Endothelial cell of umbilical vein (primary cell): ENCODE results near the gene APOB. TPM values are rescaled to one million over a fixed set of nuclear protein-coding genes. Genes with fewer than 3 reads are reported as not detected.

Source experiments
- BruUV-seq: library from RNA; stranded (reverse); fragments of 400-500 nt; replicated peaks from 2 replicates; lab custom pipeline; 2021; lab: Mats Ljungman, UMichigan
- CTCF ChIA-PET: fragments of 300-600, 350-600 bp; sonication (Branson Sonifier 250); formaldehyde crosslinking; loops from one replicate; lab custom pipeline; 2021; ENCODE audit warnings: antibody characterized with exemption, inconsistent platforms; lab: Charles Lee
- POLR2A ChIA-PET: fragments of 300-600, 350-600 bp; sonication (Branson Sonifier 250); formaldehyde crosslinking; loops from one replicate; lab custom pipeline; 2021; ENCODE audit warnings: antibody characterized with exemption, inconsistent platforms; lab: Charles Lee
- DNase-seq: peaks from one replicate; pipeline ENCODE4 v3.0.0-alpha.2; 2011; ENCODE audit warnings: low read depth, low spot score
- FAIRE-seq: peaks from 2 replicates; lab custom pipeline; 2011; peaks lifted over from hg19 to GRCh38; lab: Jason Lieb, UNC
- H2AFZ ChIP-seq: 2 replicates; pipeline ENCODE4 v1.6.0; 2012; ENCODE audit warnings: low read depth, low read length, control low read depth, inconsistent platforms
- H3K27ac ChIP-seq: 2 replicates; pipeline ENCODE4 v1.5.1; 2011; ENCODE audit warnings: low read depth, mild to moderate bottlenecking, control low read depth, low read length, moderate library complexity; ENCODE audit not compliant: insufficient read depth
- H3K27me3 ChIP-seq, 2 experiments: 2 replicates each; pipeline versions ENCODE4 v1.6.0 to v1.6.1; 2011; ENCODE audit warnings: low read length in 2 of 2, mixed read lengths in 1 of 2; ENCODE audit not compliant: control insufficient read depth in 2 of 2, insufficient read depth in 2 of 2
- H3K36me3 ChIP-seq, 2 experiments: 2 replicates in 1 of 2; 3 replicates in 1 of 2; pipeline ENCODE4 v1.5.1; 2011; ENCODE audit warnings: low read length in 2 of 2, mild to moderate bottlenecking in 1 of 2, moderate library complexity in 1 of 2; ENCODE audit not compliant: control insufficient read depth in 2 of 2, insufficient read depth in 2 of 2; ENCODE audit errors: extremely low read depth in 1 of 2
- H3K4me1 ChIP-seq: 3 replicates; pipeline ENCODE4 v1.5.1; 2011; ENCODE audit warnings: mild to moderate bottlenecking, low read length; ENCODE audit not compliant: control insufficient read depth, insufficient read depth; ENCODE audit errors: extremely low read depth
- H3K4me2 ChIP-seq: 2 replicates; pipeline ENCODE4 v1.6.1; 2011; ENCODE audit warnings: low read length, control low read depth, mixed read lengths; ENCODE audit not compliant: insufficient read depth
- H3K4me3 ChIP-seq, 3 experiments: fragments of 200-600 bp in 1 of 3; sonication (generic), shearing (Covaris generic) in 1 of 3; replicated peaks in 1 of 3; 2 replicates each; pipeline ENCODE4 v1.5.1; 2011 to 2016; ENCODE audit warnings: control low read depth in 3 of 3, low read length in 3 of 3, mild to moderate bottlenecking in 2 of 3, inconsistent platforms in 1 of 3, low read depth in 1 of 3, moderate library complexity in 1 of 3; ENCODE audit not compliant: insufficient read depth in 1 of 3
- H3K79me2 ChIP-seq: 2 replicates; pipeline ENCODE4 v1.6.0; 2012; ENCODE audit warnings: low read length, inconsistent platforms; ENCODE audit not compliant: control insufficient read depth, insufficient read depth
- H3K9ac ChIP-seq: replicated peaks from 2 replicates; pipeline ENCODE3; 2011; ENCODE audit warnings: low read length, control low read depth; ENCODE audit not compliant: insufficient read depth; ENCODE audit errors: extremely low read depth
- H3K9me1 ChIP-seq: replicated peaks from 3 replicates; pipeline ENCODE4 v1.6.0; 2011; ENCODE audit warnings: mild to moderate bottlenecking, low read length; ENCODE audit not compliant: control insufficient read depth, insufficient read depth; ENCODE audit errors: extremely low read depth
- H3K9me3 ChIP-seq: replicated peaks from 2 replicates; pipeline ENCODE4 v1.5.1; 2012; ENCODE audit warnings: low read length, inconsistent platforms; ENCODE audit not compliant: control insufficient read depth, insufficient read depth
- H4K20me1 ChIP-seq: replicated peaks from 2 replicates; pipeline ENCODE3; 2011; ENCODE audit warnings: mild to moderate bottlenecking, low read length; ENCODE audit not compliant: control insufficient read depth, insufficient read depth; ENCODE audit errors: extremely low read depth
- EZH2 ChIP-seq: IDR thresholded peaks from 2 replicates; pipeline ENCODE4 v1.6.1; 2012; ENCODE audit warnings: borderline replicate concordance, low read depth, mild to moderate bottlenecking, moderate library complexity, low read length, inconsistent platforms; ENCODE audit not compliant: severe bottlenecking
- GATA2 ChIP-seq: IDR thresholded peaks from 2 replicates; pipeline ENCODE4 v1.7.0; 2011; ENCODE audit warnings: low read depth, mild to moderate bottlenecking, moderate library complexity, mixed read lengths, low read length; ENCODE audit not compliant: insufficient read length, insufficient read depth
- JUN ChIP-seq: IDR thresholded peaks from 2 replicates; pipeline ENCODE4 v1.6.1; 2011; ENCODE audit warnings: borderline replicate concordance, low read depth; ENCODE audit not compliant: insufficient read length, insufficient read depth
- MYC ChIP-seq: IDR thresholded peaks from one replicate; pipeline ENCODE4 v1.6.1; 2011; ENCODE audit warnings: mild to moderate bottlenecking, low read depth, low read length
- POLR2A ChIP-seq: IDR thresholded peaks from 2 replicates; pipeline ENCODE4 v1.6.1; 2012; ENCODE audit warnings: low read depth, mild to moderate bottlenecking, control low read depth, low read length
- dilution Hi-C: fragments of 300-500 bp; cut with MboI; formaldehyde crosslinking; loops from one replicate; pipeline ENCODE4 v1.15.0; 2019; ENCODE audit warnings: low sequenced_read_pairs; ENCODE audit not compliant: extremely low pct_ligation_motif_present
- intact Hi-C: fragments of 100-400 bp; cut with micrococcal nuclease; formaldehyde crosslinking; loops from one replicate; pipeline ENCODE4 v1.10.0; 2022
- polyA plus RNA-seq, 4 experiments: library from polyadenylated mRNA; depleted of rRNA in 3 of 4; stranded (reverse) in 3 of 4; unstranded in 1 of 4; fragments of >200 nt; gene quantifications; 2 replicates each; pipeline versions ENCODE4 v1.2.1 to v1.2.3, GENCODE V29; 2011 to 2012; ENCODE audit warnings: missing spikeins in 1 of 4
- total RNA-seq: library from RNA; stranded (reverse); gene quantifications from 2 replicates; pipeline ENCODE4 v1.2.3, GENCODE V29; 2021
- TF ChIP-seq, protein P1 (sequence below): IDR thresholded peaks from 2 replicates; pipeline ENCODE4 v1.6.1; 2011; ENCODE audit not compliant: insufficient read depth, insufficient read length

The APOB gene
- total and polyA plus RNA-seq, 2 donors (not counting 3 experiments of a cell fraction or from before 2014, with no cell fraction given) = 0.07 to 0.09 TPM

DNA sequence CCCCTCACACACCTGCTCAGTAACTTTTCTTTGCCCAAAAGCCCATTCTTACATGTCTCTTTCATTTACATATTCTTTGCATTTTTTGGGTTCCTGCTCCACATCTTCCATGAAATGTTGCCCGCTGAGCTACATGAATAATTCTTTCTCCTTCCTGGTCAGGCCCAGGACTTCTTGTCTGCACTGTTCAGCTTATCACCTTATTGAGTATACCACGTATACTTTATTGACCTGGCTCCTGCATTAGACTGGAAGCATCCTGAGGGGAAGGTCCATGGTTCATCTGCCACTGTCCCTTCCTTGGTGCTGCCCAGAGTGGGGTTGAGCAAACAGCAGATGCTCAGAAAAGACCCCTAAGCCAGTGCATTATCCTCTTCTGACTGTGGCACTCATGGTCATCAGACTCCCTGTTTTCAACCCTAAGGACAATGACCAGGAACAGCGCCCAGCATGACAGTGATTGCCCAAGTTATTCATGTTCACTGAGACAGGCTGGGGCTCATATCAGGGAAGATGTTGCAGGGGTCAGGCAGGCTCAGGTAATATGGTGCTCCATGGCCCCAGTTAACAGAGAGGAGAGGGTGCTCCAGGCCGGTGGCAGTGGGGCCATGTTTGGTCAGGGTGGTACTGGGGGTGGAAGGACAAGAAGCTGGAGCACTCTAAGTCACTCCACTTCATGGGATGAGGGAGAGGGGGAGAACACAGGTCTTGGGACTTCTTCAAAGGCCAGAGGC, 7.7 kb downstream of the APOB start:
- dilution Hi-C loops (no loop called here), intact Hi-C loops (no loop called here)
- TF ChIP-seq MYC (no peak), EZH2 (no peak), POLR2A (no peak)
- TF ChIP-seq, protein P1, sequence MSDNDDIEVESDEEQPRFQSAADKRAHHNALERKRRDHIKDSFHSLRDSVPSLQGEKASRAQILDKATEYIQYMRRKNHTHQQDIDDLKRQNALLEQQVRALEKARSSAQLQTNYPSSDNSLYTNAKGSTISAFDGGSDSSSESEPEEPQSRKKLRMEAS = no peak
- no peaks in the 10 kb centered on the region for H3K4me1 ChIP-seq
- DNase-seq (no peak), FAIRE-seq (no peak)
- no peak overlapping the region for H3K27ac ChIP-seq
- no peaks in the 10 kb centered on the region for H3K27me3 ChIP-seq
- ChIA-PET CTCF (no interaction called here), POLR2A (no interaction called here)
- H3K79me2 ChIP-seq = no peaks in the 10 kb centered on the region
- no peak overlapping the region for H3K4me3 ChIP-seq
- no peaks in the 10 kb centered on the region for H3K9me1 ChIP-seq
- BruUV-seq = no TSS peak
- H4K20me1 ChIP-seq = no peaks in the 10 kb centered on the region
- H3K36me3 ChIP-seq = no peaks in the 10 kb centered on the region
- H3K9ac ChIP-seq = no peak overlapping the region
- H3K4me2 ChIP-seq = no peak overlapping the region
- H3K9me3 ChIP-seq = no peaks in the 10 kb centered on the region
- H2AFZ ChIP-seq = no peak overlapping the region

DNA sequence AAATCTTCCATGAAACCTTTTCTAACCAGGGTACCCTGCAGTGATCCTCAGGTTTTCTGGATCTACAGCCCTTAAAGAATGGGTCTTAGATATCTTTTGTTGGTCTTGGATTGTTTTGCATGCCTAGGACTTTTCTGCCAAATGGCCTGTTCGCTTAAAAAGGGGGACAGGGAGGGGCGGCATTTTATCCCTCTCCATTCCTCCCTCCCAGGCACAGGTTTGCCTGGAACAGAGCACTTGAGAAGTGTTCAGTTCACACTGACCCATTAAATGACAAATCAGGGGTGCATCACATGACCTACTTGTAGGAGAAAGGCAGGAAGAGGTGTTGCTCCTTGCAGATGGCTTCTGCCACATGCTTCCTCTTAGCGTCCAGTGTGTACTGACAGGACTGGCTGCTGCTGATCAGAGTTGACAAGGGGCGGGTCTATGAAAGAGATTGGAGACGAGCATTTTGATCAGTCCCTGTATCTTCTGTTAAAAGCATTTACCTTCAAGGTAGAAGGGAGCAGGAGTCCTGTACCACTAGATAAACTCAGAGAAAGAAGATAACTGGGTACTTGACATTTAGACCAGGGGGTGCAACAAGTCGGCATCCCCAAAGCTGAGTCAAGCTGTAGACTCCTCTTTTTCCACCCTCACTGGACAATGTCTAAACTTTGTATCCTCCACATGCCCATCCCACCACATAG, 8.4 kb downstream of the APOB start:
- H3K36me3 ChIP-seq = no peaks in the 10 kb centered on the region
- dilution Hi-C loops (no loop called here), intact Hi-C loops (no loop called here)
- POLR2A ChIA-PET = no interaction called here
- no peak overlapping the region for H3K9ac ChIP-seq
- DNase-seq (no peak), FAIRE-seq (no peak)
- no peaks in the 10 kb centered on the region for H3K9me3 ChIP-seq
- no peak overlapping the region for H2AFZ ChIP-seq
- H3K4me1 ChIP-seq = no peaks in the 10 kb centered on the region
- BruUV-seq = no TSS peak
- TF ChIP-seq GATA2 = no peak
- TF ChIP-seq JUN = no peak
- no peaks in the 10 kb centered on the region for H3K9me1 ChIP-seq
- H4K20me1 ChIP-seq = no peaks in the 10 kb centered on the region
- H3K79me2 ChIP-seq = no peaks in the 10 kb centered on the region
- CTCF ChIA-PET = no interaction called here
- H3K4me2 ChIP-seq = no peak overlapping the region
- H3K27ac ChIP-seq = no peak overlapping the region
- no peak overlapping the region for H3K4me3 ChIP-seq
- H3K27me3 ChIP-seq = no peaks in the 10 kb centered on the region
